Gastrocnemius medialis (tissue), 4 donors: Measurements from ENCODE around the gene LONP2.

Experiments
- CTCF ChIP-seq, 5 experiments: fragments of 450-650 bp in 3 of 5; fragments of 200-600 bp in 2 of 5; sonication (generic) in 2 of 5; IDR thresholded peaks in 4 of 5; conservative IDR thresholded peaks in 1 of 5; 1 replicate in 4 of 5; 2 replicates in 1 of 5; pipeline ENCODE4 v1.5.1; 2016 to 2019; ENCODE audit warnings: antibody characterized with exemption in 5 of 5, mild to moderate bottlenecking in 3 of 5, moderate library complexity in 3 of 5
- POLR2A ChIP-seq, 2 donors: fragments of 450-650 bp; IDR thresholded peaks; one replicate each; pipeline ENCODE4 v1.6.1; 2017; ENCODE audit warnings: antibody characterized with exemption in 2 of 2, mild to moderate bottlenecking in 2 of 2, moderate library complexity in 2 of 2

GRCh38 chr16:48330189-48330840, 86.2 kb downstream of the LONP2 start:
- no peak for TF ChIP-seq CTCF (IDR thresholded peaks at IDR 0.05 in 4 of 5, conservative IDR thresholded peaks at IDR 0.05 in 1 of 5)
- no peak for TF ChIP-seq POLR2A (IDR thresholded peaks at IDR 0.05)
